ENCODE data around the gene UGT1A7.

The UGT1A7 gene

DNA sequence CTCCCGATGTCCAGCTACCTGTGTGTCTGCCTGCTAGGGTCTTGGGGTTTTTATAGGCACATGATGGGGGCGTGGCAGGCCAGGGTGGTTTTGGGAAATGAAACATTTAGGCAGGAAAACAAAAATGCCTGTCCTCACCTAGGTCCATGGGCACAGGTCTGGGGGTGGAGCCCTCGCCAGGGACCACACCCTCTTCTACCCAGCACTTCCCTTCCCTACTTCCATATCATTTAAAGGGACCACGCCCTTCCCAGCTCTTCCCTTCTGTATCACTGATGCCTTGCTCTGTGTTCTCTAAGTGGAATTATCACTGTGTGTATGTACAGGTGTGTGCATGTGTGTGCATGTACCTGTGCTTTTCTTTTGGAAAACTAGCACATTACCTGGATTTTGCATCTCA, 84.7 kb downstream of the UGT1A7 start:
- DNase-seq: no peak

DNA sequence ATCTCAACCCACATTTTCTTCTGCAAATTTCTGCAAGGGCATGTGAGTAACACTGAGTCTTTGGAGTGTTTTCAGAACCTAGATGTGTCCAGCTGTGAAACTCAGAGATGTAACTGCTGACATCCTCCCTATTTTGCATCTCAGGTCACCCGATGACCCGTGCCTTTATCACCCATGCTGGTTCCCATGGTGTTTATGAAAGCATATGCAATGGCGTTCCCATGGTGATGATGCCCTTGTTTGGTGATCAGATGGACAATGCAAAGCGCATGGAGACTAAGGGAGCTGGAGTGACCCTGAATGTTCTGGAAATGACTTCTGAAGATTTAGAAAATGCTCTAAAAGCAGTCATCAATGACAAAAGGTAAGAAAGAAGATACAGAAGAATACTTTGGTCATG, 86.4 kb downstream of the UGT1A7 start:
- DNase-seq: no peak

GRCh38 chr2:233769260-233769659, 87.6 kb downstream of the UGT1A7 start:
- no peak for DNase-seq

DNA sequence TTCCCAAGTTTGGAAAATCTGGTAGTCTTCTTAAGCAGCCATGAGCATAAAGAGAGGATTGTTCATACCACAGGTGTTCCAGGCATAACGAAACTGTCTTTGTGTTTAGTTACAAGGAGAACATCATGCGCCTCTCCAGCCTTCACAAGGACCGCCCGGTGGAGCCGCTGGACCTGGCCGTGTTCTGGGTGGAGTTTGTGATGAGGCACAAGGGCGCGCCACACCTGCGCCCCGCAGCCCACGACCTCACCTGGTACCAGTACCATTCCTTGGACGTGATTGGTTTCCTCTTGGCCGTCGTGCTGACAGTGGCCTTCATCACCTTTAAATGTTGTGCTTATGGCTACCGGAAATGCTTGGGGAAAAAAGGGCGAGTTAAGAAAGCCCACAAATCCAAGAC, 90.5 kb downstream of the UGT1A7 start:
- no peak for DNase-seq

DNA sequence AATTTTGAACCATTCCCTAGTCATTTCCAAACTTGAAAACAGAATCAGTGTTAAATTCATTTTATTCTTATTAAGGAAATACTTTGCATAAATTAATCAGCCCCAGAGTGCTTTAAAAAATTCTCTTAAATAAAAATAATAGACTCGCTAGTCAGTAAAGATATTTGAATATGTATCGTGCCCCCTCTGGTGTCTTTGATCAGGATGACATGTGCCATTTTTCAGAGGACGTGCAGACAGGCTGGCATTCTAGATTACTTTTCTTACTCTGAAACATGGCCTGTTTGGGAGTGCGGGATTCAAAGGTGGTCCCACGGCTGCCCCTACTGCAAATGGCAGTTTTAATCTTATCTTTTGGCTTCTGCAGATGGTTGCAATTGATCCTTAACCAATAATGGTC, 90.9 kb downstream of the UGT1A7 start:
- DNase-seq: no peak

DNA sequence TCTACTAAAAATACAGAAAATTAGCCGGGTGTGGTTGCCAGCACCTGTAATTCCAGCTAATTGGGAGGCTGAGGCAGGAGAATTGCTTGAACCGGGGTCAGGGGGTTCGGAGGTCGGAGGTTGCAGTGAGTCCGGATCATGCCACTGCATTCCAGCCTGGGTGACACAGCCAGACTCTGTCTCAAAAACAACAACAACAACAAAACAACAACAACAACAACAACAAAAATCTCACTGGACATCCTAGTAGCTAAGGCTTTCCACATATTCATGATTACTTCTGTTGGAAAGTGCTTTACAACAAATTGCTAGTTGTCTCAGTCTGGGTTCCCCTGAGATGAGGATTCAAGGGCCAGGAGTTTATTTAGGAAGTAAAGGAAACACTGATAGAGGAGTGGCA, 92.2 kb downstream of the UGT1A7 start:
- DNase-seq: no peak

GRCh38 chr2:233775414-233775813, 93.7 kb downstream of the UGT1A7 start:
- no peak for DNase-seq

DNA sequence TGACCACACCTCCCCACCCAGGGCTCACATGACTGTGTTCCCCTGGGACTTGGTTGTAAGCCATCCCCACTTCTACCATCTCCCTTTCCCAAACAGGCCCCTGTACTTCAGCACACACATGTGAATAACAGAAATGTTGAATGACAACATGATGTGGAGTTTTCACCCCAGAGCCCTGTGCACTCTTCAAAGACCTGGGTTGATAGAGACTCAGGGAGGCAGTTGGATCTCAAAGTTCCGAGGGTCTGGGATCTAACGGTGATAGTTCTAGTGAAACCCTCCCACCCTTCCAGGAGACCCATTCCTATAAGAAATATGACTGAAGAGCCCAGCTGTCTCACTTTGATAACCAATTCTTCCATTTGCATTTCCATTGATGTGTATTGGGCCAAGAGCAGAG, 96.3 kb downstream of the UGT1A7 start, which contains the start of gene MROH2A:
TSS of gene MROH2A (plus strand) at position 301 of the 400 bp plus-strand sequence. CDS start 1,029 bp downstream, outside the sequence.
- DNase-seq: no peak

- DNase-seq: no peak
These were observed 98.0 kb downstream of the UGT1A7 start for GRCh38 chr2:233779722-233780121.

DNA sequence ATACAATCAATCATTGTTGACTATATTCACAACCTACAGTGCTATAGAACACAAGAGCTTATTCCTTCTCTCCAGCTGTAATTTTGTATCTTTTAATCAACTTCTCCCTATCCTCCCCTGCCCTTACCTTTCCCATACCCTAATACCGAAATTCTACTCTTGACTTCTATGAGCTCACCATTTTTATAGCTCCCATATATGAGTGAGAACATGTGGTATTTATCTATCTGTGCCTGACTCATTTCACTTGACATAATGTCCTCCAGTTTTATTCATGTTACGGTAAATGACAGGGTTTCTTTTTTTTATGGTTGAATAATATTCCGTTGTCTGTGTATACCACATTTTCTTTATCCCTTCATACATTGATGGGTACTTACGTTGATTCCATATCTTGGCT, 99.1 kb downstream of the UGT1A7 start:
- no peak for DNase-seq

DNA sequence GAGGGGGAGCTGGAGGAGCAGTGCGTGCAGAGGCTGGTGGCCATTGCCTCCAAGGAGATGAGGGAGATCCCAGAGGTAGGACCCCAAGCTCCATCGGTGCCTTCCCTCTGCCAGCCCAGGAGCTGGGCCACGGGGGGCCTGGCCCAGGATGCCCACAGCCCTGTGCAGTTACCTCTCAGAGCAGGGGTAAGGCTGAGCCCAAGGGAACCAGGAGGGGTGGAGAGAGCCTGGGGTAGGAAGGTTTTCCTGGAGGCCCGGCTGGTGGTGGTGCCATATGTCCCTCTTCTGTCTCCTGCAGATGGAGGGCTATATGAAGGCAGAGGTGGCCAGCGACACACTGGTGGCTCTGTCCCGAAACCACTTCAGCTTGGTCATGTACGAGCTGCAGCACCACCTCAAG, 107.9 kb downstream of the UGT1A7 start:
- DNase-seq: no peak

- DNase-seq: no peak
These were observed 109.6 kb downstream of the UGT1A7 start for GRCh38 chr2:233791151-233791882.

DNA sequence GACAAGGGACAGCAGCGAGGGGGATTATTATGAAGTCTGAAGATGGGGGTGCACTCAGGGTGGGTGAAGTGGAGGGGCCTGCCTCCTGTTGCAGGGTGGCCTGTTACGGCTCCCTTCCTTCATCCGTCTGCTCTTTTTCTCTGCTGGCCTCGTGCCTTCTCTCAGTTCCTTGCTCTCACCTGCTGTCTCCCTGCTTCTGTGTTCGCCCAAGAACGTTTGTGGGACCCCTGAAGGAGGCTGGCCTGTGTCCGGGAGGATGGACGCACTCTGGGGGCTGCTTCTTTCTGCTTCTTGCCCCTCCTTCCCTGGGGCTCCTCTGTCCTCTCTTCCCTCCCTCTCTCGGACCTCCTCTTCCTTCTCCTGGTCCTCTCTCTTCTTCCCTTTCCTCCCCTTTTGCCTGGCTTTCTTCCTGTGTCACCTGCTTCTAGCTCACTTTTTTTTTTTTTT, 110.2 kb downstream of the UGT1A7 start:
- DNase-seq: no peak

- no peak for DNase-seq
These were observed 111.0 kb downstream of the UGT1A7 start for GRCh38 chr2:233792720-233793119.

DNA sequence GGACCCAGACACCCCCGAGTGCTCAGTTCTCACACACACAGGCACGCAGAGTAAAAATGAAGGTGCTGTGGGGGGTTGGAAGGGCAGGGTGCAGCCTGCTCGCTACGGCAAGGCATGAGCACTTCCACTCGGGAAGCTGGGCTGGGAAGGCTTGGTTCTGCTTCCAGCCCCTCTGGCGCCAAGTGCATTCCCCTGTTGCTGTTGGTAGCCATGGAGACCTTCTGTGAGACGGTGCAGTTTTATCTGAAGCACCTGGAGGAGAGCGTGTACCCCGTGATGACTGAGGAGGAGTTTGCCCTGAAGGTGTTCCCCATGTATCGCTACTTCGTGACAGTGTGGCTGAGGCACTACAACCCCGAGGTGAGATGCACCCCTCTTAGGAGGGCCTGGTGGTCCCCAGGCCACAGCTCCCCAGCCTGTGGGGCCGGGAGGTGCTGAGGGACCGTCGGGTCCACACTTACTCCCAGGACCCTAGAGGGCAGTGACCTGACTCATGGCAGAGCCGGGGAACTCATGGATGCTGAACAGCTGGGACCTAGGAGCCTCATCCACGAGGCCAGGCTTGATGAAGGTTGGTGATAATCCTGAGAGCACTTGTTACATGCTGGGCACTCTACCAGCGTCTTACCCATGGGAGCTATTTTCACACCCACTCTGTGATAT, 111.9 kb downstream of the UGT1A7 start:
- no peak for DNase-seq

GRCh38 chr2:233794128-233794658, 112.5 kb downstream of the UGT1A7 start:
- no peak for DNase-seq

GRCh38 chr2:233795735-233796171, 114.1 kb downstream of the UGT1A7 start:
- DNase-seq: no peak

- DNase-seq: no peak
These were observed 114.6 kb downstream of the UGT1A7 start for GRCh38 chr2:233796254-233796653.

DNA sequence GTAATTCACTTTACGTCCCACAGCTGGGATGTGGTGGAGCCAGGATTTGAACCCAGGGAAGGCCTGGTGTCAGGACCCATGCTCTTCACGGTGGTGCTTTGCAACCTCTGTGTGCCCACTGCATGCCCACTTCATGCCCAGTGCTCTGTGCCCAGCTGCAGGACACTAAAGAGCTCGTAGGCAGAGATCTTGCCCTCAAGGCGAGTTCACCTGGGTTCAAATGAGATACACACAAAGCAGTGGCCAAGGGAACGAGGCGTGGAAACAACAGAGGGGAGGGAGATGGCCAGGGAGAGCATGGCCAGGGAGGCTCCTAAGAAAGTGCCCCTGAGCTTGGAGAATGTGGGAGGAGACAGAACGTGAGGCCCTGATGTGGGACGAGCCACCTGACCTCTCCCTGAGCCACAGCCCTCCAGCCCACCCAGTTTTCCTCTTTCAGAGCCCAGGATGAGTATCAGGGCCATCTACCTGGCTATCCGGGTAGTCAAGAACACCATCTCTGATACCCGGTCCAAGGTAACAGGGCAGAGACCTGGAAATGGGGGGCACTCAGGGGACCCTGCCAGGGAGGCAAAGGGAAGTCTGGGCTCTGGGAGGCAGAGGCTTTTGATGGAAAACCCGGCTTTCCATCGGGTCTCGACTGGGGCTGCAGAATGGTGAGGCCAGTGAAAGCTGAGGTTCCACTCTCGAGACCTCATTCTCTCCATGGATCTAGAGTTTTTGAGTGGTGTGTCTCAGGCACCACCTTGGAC, 116.8 kb downstream of the UGT1A7 start:
- DNase-seq: no peak

GRCh38 chr2:233799087-233799665, 117.5 kb downstream of the UGT1A7 start:
- DNase-seq: no peak

- no peak for DNase-seq
These were observed 118.0 kb downstream of the UGT1A7 start for GRCh38 chr2:233799716-233800115.

DNA sequence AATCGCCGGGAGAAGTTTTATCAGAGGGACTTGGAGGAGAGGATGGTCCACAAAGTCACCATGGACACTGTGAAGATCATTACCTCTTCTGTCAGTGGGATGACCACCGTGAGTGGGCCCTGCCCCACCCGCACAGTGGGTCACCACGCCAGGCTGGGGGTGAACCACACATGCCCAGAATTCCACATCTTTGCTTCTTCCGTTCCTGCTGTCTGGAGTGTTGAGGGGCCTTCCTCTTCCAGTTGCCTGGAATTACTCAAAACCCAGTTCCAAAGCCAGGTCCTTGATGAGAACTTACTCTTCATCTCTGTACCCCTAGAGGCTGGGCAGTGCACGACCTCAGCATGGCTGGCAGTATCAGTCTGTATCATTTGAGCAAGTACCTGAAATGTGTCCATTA, 118.5 kb downstream of the UGT1A7 start:
- no peak for DNase-seq

All from NCI-H510A treated with DMSO at 0.1 percent for 48 hours (cell line).